Measurements from ENCODE around the gene TAL1. TPM values are rescaled to one million over a fixed set of nuclear protein-coding genes. Genes with fewer than 3 reads are reported as not detected.

TAL1 gene
- total and polyA plus RNA-seq, 4 donors, result 6.4 to 9.6 (median 9.0) TPM

GRCh38 chr1:47172782-47173181 is 59.2 kb downstream of the TAL1 start:
- DNase-seq, result no peak
- H3K4me1 ChIP-seq (ENCODE audit: control insufficient read depth in 5 of 5, insufficient read depth in 5 of 5, low read length in 5 of 5), result peaks cover 0 to 15% (median 0%) of the 10 kb centered on the region in 5 donors
- no peak for TF ChIP-seq CTCF (IDR thresholded peaks at IDR 0.05; ENCODE audit: control extremely low read depth, extremely low read depth)
- H3K36me3 ChIP-seq (ENCODE audit: control insufficient read depth in 4 of 4, insufficient read depth in 4 of 4, low read length in 4 of 4), result no peaks in the 10 kb centered on the region
- no peak for ATAC-seq (ENCODE audit: insufficient read depth, low FRiP score)
- no peak overlapping the region for H3K27ac ChIP-seq (ENCODE audit: low read depth in 1 of 2, low read length in 1 of 2)
- no peaks in the 10 kb centered on the region for H3K9me3 ChIP-seq (ENCODE audit: control insufficient read depth in 4 of 4, insufficient read depth in 3 of 4, low read length in 3 of 4)
- WGBS, 2 donors, result 85 to 91% methylated on average over 5 of the region's 5 CpGs
- H3K27me3 ChIP-seq (ENCODE audit: control insufficient read depth in 3 of 3, insufficient read depth in 3 of 3, low read length in 2 of 3), result no peaks in the 10 kb centered on the region
- no peak overlapping the region for H3K4me3 ChIP-seq
- H3K9ac ChIP-seq (ENCODE audit: insufficient read depth in 1 of 2, low read length in 2 of 2), result no peak overlapping the region

Other genes starting within 250 kb of the TAL1 start
- gene CYP4X1, start 208.6 kb downstream of the TAL1 start, total RNA-seq, result 10 to 100 TPM; 20.4 to 23.5 TPM
- gene CYP4X1, start 208.6 kb downstream of the TAL1 start, polyA plus RNA-seq, result 10 to 100 TPM in 1 of 2 donors, 1 to 10 TPM in 1; 7.2 to 13.0 TPM
- 1 to 10 TPM; 1.3 TPM for gene CYP4Z1, start 165.0 kb downstream of the TAL1 start, total RNA-seq
- 1 to 10 TPM in 1 of 2 donors, under 1 TPM in 1; 0.25 to 1.1 TPM for gene CYP4Z1, start 165.0 kb downstream of the TAL1 start, polyA plus RNA-seq
- under 1 TPM; 0.14 to 0.18 TPM for gene CYP4A22, start 94.8 kb downstream of the TAL1 start, total RNA-seq
- under 1 TPM; 0.05 to 0.16 TPM for gene CYP4A22, start 94.8 kb downstream of the TAL1 start, polyA plus RNA-seq
- gene PDZK1IP1, start 42.2 kb downstream of the TAL1 start, total RNA-seq, result 10 to 100 TPM; 68.5 to 72.6 TPM
- 100 to 1,000 TPM in 1 of 2 donors, 10 to 100 TPM in 1; 44.8 to 324 TPM for gene PDZK1IP1, start 42.2 kb downstream of the TAL1 start, polyA plus RNA-seq
- 1 to 10 TPM; 1.8 to 5.9 TPM for gene STIL, start 81.9 kb upstream of the TAL1 start, total RNA-seq
- gene STIL, start 81.9 kb upstream of the TAL1 start, polyA plus RNA-seq, result under 1 TPM; 0.85 to 0.98 TPM
- 100 to 1,000 TPM in 1 of 2 donors, 10 to 100 TPM in 1; 98.7 to 106 TPM for gene CMPK1, start 101.6 kb upstream of the TAL1 start, total RNA-seq
- 10 to 100 TPM; 63.9 to 71.8 TPM for gene CMPK1, start 101.6 kb upstream of the TAL1 start, polyA plus RNA-seq
- not detected for gene FOXE3, start 184.1 kb upstream of the TAL1 start, total RNA-seq
- gene FOXE3, start 184.1 kb upstream of the TAL1 start, polyA plus RNA-seq, result under 1 TPM in 1 of 2 donors, not detected in 1; 0.01 TPM
- gene FOXD2, start 205.8 kb upstream of the TAL1 start, total RNA-seq, result 1 to 10 TPM in 1 of 2 donors, under 1 TPM in 1; 0.09 to 1.1 TPM
- under 1 TPM; 0.11 to 0.16 TPM for gene FOXD2, start 205.8 kb upstream of the TAL1 start, polyA plus RNA-seq